A549 (cell line): ENCODE measurements around the gene TSHZ2. TPM values are rescaled to one million over a fixed set of nuclear protein-coding genes. Genes with fewer than 3 reads are reported as not detected.

Experiments used
- ATAC-seq, 2 experiments: fragments of 200-7000 bp in 1 of 2; fragments of >200 bp in 1 of 2; cut with Nextera tagmentation in 1 of 2; cut with Tn5 transposase in 1 of 2; 3 replicates each; pipeline versions ENCODE4 v1.8.0 to v1.9.1; 2018 to 2020; ENCODE audit warnings: mild to moderate bottlenecking in 1 of 2, moderate library complexity in 1 of 2
- CTCF ChIA-PET: fragments of 300-600 bp; sonication (Branson Sonifier 250); formaldehyde crosslinking; extraction: SDS; loops from one replicate; lab custom pipeline; 2021; ENCODE audit warnings: antibody characterized with exemption, inconsistent platforms; lab: Yijun Ruan, JAX
- POLR2A ChIA-PET: fragments of 350-600 bp; formaldehyde crosslinking; extraction: SDS; loops from one replicate; lab custom pipeline; 2021; ENCODE audit warnings: antibody characterized with exemption, inconsistent platforms; lab: Yijun Ruan, JAX
- DNase-seq, 2 experiments: peaks; one replicate each; pipeline versions ENCODE4 v3.0.0 to v3.0.0-alpha.2; 2011 to 2016; ENCODE audit warnings: low read depth in 1 of 2, low spot score in 1 of 2
- FAIRE-seq: peaks from 2 replicates; lab custom pipeline; 2011; peaks lifted over from hg19 to GRCh38; lab: Jason Lieb, UNC
- H3K27ac ChIP-seq, 2 experiments: fragments of >200 bp; sonication (Bioruptor Twin); formaldehyde crosslinking; 3 replicates each; pipeline ENCODE4 v1.5.1; 2016 to 2017
- H3K4me1 ChIP-seq: fragments of >200 bp; sonication (Bioruptor Twin); formaldehyde crosslinking; 3 replicates; pipeline ENCODE4 v1.6.1; 2016
- H3K4me2 ChIP-seq: fragments of >200 bp; sonication (Bioruptor Twin); formaldehyde crosslinking; 3 replicates; pipeline ENCODE4 v1.6.1; 2016
- H3K4me3 ChIP-seq: fragments of >200 bp; sonication (Bioruptor Twin); formaldehyde crosslinking; 3 replicates; pipeline ENCODE4 v1.5.1; 2016
- H3K9me3 ChIP-seq: fragments of >200 bp; sonication (Bioruptor Twin); formaldehyde crosslinking; 3 replicates; pipeline ENCODE4 v1.6.1; 2016
- CBX2 ChIP-seq: fragments of 200-600 bp; sonication (generic); IDR thresholded peaks from 2 replicates; pipeline ENCODE4 v1.6.1; 2016; ENCODE audit warnings: low read depth, mild to moderate bottlenecking, borderline replicate concordance
- CEBPB ChIP-seq, 2 experiments: fragments of >200 bp in 1 of 2; sonication (Bioruptor Twin) in 1 of 2; formaldehyde crosslinking in 1 of 2; IDR thresholded peaks; 2 replicates each; pipeline ENCODE4 v1.6.1; 2012 to 2016
- EHF ChIP-seq: fragments of 250-450 bp; sonication (Bioruptor Pico); IDR thresholded peaks from 2 replicates; pipeline ENCODE4 v1.5.0; 2020; ENCODE audit warnings: mild to moderate bottlenecking
- EP300 ChIP-seq, 2 experiments: fragments of >200 bp; sonication (Bioruptor Twin); formaldehyde crosslinking; IDR thresholded peaks; 2 replicates in 1 of 2; 3 replicates in 1 of 2; pipeline ENCODE4 v1.6.1; 2016 to 2017
- HDAC2 ChIP-seq: fragments of 200-600 bp; sonication (generic); IDR thresholded peaks from 2 replicates; pipeline ENCODE4 v1.6.1; 2016
- HOXA7 ChIP-seq: fragments of 250-450 bp; sonication (Bioruptor Pico); IDR thresholded peaks from 2 replicates; pipeline ENCODE4 v1.5.0; 2020; ENCODE audit warnings: mild to moderate bottlenecking, moderate library complexity
- HOXB13 ChIP-seq: fragments of 250-450 bp; sonication (Bioruptor Pico); IDR thresholded peaks from 2 replicates; pipeline ENCODE4 v1.5.0; 2020; ENCODE audit warnings: low read depth, mild to moderate bottlenecking, moderate library complexity
- HOXB5 ChIP-seq: fragments of 250-450 bp; sonication (Bioruptor Pico); IDR thresholded peaks from 2 replicates; pipeline ENCODE4 v1.5.0; 2020; ENCODE audit warnings: mild to moderate bottlenecking, moderate library complexity
- JUN ChIP-seq, 2 experiments: fragments of >200 bp; sonication (Bioruptor Twin); formaldehyde crosslinking; IDR thresholded peaks; 2 replicates in 1 of 2; 3 replicates in 1 of 2; pipeline ENCODE4 v1.6.1; 2016 to 2017
- JUNB ChIP-seq: fragments of >200 bp; sonication (Bioruptor Twin); formaldehyde crosslinking; IDR thresholded peaks from 2 replicates; pipeline ENCODE4 v1.6.1; 2016
- KDM5A ChIP-seq: fragments of 200-600 bp; sonication (generic); IDR thresholded peaks from 2 replicates; pipeline ENCODE4 v1.6.1; 2016; ENCODE audit warnings: antibody characterized with exemption, mild to moderate bottlenecking
- MAFK ChIP-seq: fragments of 450-650 bp; IDR thresholded peaks from 2 replicates; pipeline ENCODE4 v1.6.1; 2014; ENCODE audit not compliant: partially characterized antibody
- PHF8 ChIP-seq: fragments of 200-600 bp; sonication (generic); IDR thresholded peaks from 2 replicates; pipeline ENCODE4 v1.6.1; 2016; ENCODE audit warnings: low read depth, mild to moderate bottlenecking, antibody characterized with exemption, moderate library complexity, borderline replicate concordance
- POLR2A ChIP-seq: IDR thresholded peaks from 2 replicates; pipeline ENCODE4 v1.6.1; 2012; ENCODE audit warnings: mild to moderate bottlenecking, low read length
- POLR2AphosphoS2 ChIP-seq: conservative IDR thresholded peaks from 2 replicates; pipeline ENCODE4 v1.6.1; 2012; ENCODE audit warnings: low read length, improper control_type of control experiment, inconsistent platforms
- RAD21 ChIP-seq, 2 experiments: fragments of >200 bp in 1 of 2; sonication (Bioruptor Twin) in 1 of 2; formaldehyde crosslinking in 1 of 2; IDR thresholded peaks in 1 of 2; conservative IDR thresholded peaks in 1 of 2; 2 replicates in 1 of 2; 3 replicates in 1 of 2; pipeline ENCODE4 v1.6.1; 2012 to 2018; ENCODE audit warnings: inconsistent platforms in 1 of 2
- RARB ChIP-seq: fragments of 250-450 bp; sonication (Bioruptor Pico); IDR thresholded peaks from 2 replicates; pipeline ENCODE4 v1.8.0; 2021; ENCODE audit warnings: mild to moderate bottlenecking, moderate library complexity
- RCOR1 ChIP-seq: fragments of 150-350 bp; IDR thresholded peaks from 2 replicates; pipeline ENCODE4 v1.6.1; 2014; ENCODE audit warnings: antibody characterized with exemption, low read length, low read depth
- RNF2 ChIP-seq: fragments of 200-600 bp; sonication (generic); IDR thresholded peaks from 2 replicates; pipeline ENCODE4 v1.6.1; 2016; ENCODE audit warnings: low read depth, mild to moderate bottlenecking, antibody characterized with exemption, moderate library complexity, borderline replicate concordance
- SREBF2 ChIP-seq: fragments of 450-650 bp; IDR thresholded peaks from 2 replicates; pipeline ENCODE4 v1.6.1; 2014; ENCODE audit warnings: mild to moderate bottlenecking, moderate library complexity
- TP53 ChIP-seq: fragments of 250-450 bp; sonication (Bioruptor Pico); IDR thresholded peaks from 2 replicates; pipeline ENCODE4 v1.5.0; 2021; ENCODE audit warnings: mild to moderate bottlenecking, moderate library complexity
- ZC3H11A ChIP-seq: fragments of 450-650 bp; IDR thresholded peaks from 2 replicates; pipeline ENCODE4 v1.6.1; 2014; ENCODE audit warnings: antibody characterized with exemption, mild to moderate bottlenecking
- WGBS: methylation state at CpG from one replicate; pipeline ENCODE4 v1.1.6; 2017; ENCODE audit errors: missing lambda C conversion rate; 5-methylcytosine and 5-hydroxymethylcytosine counted together
- polyA plus RNA-seq, 4 experiments: library from polyadenylated mRNA; depleted of rRNA in 3 of 4; stranded (reverse); fragments of >200 nt; fragmentation: RNase III in 1 of 4; extraction: RNeasy Plus Mini Kit Qiagen cat#74134 plus additional on column Dnase treatment in 1 of 4; gene quantifications; 2 replicates in 3 of 4; 3 replicates in 1 of 4; pipeline ENCODE4 v1.2.3, GENCODE V29; 2011 to 2017
- TF ChIP-seq, protein P1 (sequence below): fragments of 250-450 bp; sonication (Bioruptor Pico); IDR thresholded peaks from 2 replicates; pipeline ENCODE4 v1.5.0; 2020; ENCODE audit warnings: low read depth, mild to moderate bottlenecking, moderate library complexity
- TF ChIP-seq, protein P2 (sequence below): IDR thresholded peaks from 2 replicates; pipeline ENCODE4 v1.6.1; 2012; ENCODE audit warnings: low read depth, borderline replicate concordance
- TF ChIP-seq, protein P3 (sequence below): fragments of >200 bp; sonication (Bioruptor Twin); formaldehyde crosslinking; IDR thresholded peaks from 2 replicates; pipeline ENCODE4 v1.6.1; 2016

The TSHZ2 gene
- polyA plus RNA-seq, 2 of the 4 experiments (the other 2 are of a cell fraction), result not detected

GRCh38 chr20:52972965-52973819 lies 1.0 kb downstream of the TSHZ2 start:
- 23% methylated on average over 39 of the region's 39 CpGs for WGBS
- H3K9me3 ChIP-seq, result no peaks in the 10 kb centered on the region
- H3K27ac ChIP-seq, result no peak overlapping the region
- H3K4me2 ChIP-seq, result peak overlapping the region; percentile 76
- FAIRE-seq (no peak), ATAC-seq (peak in 1 of 2 experiments; percentile 62; a peak in 3 of 6 replicates), DNase-seq (no peak)
- peak overlapping the region; percentile 44; the same call in 2 of the 3 replicates for H3K4me3 ChIP-seq
- ChIA-PET POLR2A (no interaction called here), CTCF (no interaction called here)
- TF ChIP-seq, protein P1, sequence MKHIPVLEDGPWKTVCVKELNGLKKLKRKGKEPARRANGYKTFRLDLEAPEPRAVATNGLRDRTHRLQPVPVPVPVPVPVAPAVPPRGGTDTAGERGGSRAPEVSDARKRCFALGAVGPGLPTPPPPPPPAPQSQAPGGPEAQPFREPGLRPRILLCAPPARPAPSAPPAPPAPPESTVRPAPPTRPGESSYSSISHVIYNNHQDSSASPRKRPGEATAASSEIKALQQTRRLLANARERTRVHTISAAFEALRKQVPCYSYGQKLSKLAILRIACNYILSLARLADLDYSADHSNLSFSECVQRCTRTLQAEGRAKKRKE (CRISPR knock-in tag), result no peak
- TF ChIP-seq EHF (CRISPR knock-in tag) (no peak), HOXB13 (CRISPR knock-in tag) (no peak), RAD21 (conservative IDR thresholded peaks at IDR 0.05 in 1 of 2, IDR thresholded peaks at IDR 0.05 in 1 of 2) (no peak)
- H3K4me1 ChIP-seq, result peaks cover 7% of the 10 kb centered on the region; the same call in 1 of the 3 replicates

- WGBS, result 33% methylated on average over 5 of the region's 5 CpGs
- FAIRE-seq (no peak), ATAC-seq (no peak), DNase-seq (no peak)
- CTCF ChIA-PET, result no interaction called here
- Histone ChIP-seq H3K4me2 (no peak overlapping the region), H3K4me1 (peaks cover 7% of the 10 kb centered on the region; the same call in 1 of the 3 replicates), H3K4me3 (no peak overlapping the region), H3K9me3 (no peaks in the 10 kb centered on the region), H3K27ac (no peak overlapping the region)
- POLR2A ChIA-PET, result no interaction called here
- TF ChIP-seq POLR2A (no peak), TP53 (no peak), MAFK (no peak), PHF8 (no peak), RARB (CRISPR knock-in tag) (no peak), HOXA7 (CRISPR knock-in tag) (no peak)
Measured at GRCh38 chr20:52974179-52974594, 2.0 kb downstream of the TSHZ2 start.

DNA sequence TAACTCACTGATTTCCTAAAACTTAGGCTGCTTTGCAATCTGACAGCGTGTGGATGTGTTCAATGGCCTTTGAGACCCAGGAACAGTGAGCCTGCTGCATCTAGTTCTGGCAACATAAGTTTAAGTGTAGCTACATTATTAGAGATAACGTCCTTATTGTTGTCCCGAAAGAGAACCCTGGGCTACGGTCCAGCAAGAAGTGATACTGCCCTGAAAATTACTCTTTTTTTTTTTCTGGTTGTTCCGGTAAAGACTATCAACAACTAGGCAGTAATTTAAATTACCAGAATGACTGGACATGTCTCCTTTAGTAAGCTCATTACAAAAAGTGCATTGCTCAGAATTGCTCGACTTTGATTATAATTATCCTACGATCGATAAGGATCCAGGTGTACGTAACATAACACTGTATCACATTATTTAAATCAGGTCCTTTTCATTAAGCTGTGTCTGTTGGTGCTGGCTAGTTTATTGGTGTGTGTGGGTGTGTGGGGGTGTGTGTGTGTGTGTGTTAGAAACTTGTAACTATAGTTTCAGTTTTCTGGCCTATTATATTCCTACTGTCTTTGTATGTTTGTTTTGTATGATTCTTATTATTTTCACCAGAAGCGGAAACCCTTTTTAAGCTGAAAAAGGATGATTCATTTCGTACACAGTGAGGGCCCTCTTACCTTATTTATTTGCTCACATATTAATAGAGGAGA lies 3.0 kb downstream of the TSHZ2 start:
- 34% methylated on average over 11 of the region's 11 CpGs for WGBS
- peaks cover 7% of the 10 kb centered on the region; the same call in 1 of the 3 replicates for H3K4me1 ChIP-seq
- no peak overlapping the region for H3K27ac ChIP-seq
- H3K4me2 ChIP-seq, result no peak overlapping the region
- H3K9me3 ChIP-seq, result no peaks in the 10 kb centered on the region
- no peak for DNase-seq
- CTCF ChIA-PET, result interaction anchor here (0.6 kb wide), 1 partner anchor 31 kb away, joined by 5 read pairs; no protein-coding TSS in a partner anchor
- no peak for TF ChIP-seq CEBPB (IDR thresholded peaks at IDR 0.05)
- TF ChIP-seq JUN (IDR thresholded peaks at IDR 0.05), result no peak
- TF ChIP-seq RCOR1, result no peak
- TF ChIP-seq, protein P2, sequence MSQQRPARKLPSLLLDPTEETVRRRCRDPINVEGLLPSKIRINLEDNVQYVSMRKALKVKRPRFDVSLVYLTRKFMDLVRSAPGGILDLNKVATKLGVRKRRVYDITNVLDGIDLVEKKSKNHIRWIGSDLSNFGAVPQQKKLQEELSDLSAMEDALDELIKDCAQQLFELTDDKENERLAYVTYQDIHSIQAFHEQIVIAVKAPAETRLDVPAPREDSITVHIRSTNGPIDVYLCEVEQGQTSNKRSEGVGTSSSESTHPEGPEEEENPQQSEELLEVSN, result no peak
- TF ChIP-seq SREBF2, result no peak
- TF ChIP-seq, protein P3, sequence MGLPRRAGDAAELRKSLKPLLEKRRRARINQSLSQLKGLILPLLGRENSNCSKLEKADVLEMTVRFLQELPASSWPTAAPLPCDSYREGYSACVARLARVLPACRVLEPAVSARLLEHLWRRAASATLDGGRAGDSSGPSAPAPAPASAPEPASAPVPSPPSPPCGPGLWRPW, result no peak
- TF ChIP-seq HOXA7 (CRISPR knock-in tag), result no peak
- no peak for TF ChIP-seq EP300 (IDR thresholded peaks at IDR 0.05)
- no peak for TF ChIP-seq POLR2AphosphoS2
- no peak for TF ChIP-seq RNF2
- TF ChIP-seq MAFK, result no peak
- TF ChIP-seq ZC3H11A, result no peak
- TF ChIP-seq HOXB5 (CRISPR knock-in tag), result no peak
- no peak for TF ChIP-seq KDM5A
- TF ChIP-seq JUNB, result no peak
- no peak for TF ChIP-seq CBX2
- TF ChIP-seq HDAC2, result no peak
- TF ChIP-seq, all 56 proteins: peak for 0
- POLR2A ChIA-PET, result no interaction called here
- no peak overlapping the region for H3K4me3 ChIP-seq
- no peak for FAIRE-seq
- no peak for ATAC-seq
